Right atrium auricular region (tissue), 2 donors: ENCODE measurements around the gene HECTD1. TPM values are rescaled to one million over a fixed set of nuclear protein-coding genes. Genes with fewer than 3 reads are reported as not detected.

Source experiments
- DNase-seq: peaks from one replicate; pipeline ENCODE4 v3.0.0-alpha.2; 2019; ENCODE audit warnings: low spot score
- H3K27ac ChIP-seq, 2 donors: fragments of 200-600 bp; sonication (generic); 1 replicate in 1 of 2; 2 replicates in 1 of 2; pipeline ENCODE4 v1.5.1; 2016 to 2019
- H3K27me3 ChIP-seq, 2 donors: fragments of 200-600 bp; sonication (generic); one replicate each; pipeline versions ENCODE4 v1.5.1 to v1.6.0; 2017 to 2019
- H3K36me3 ChIP-seq: fragments of 200-600 bp; sonication (generic); one replicate; pipeline ENCODE4 v1.5.1; 2016
- H3K4me1 ChIP-seq, 2 donors: fragments of 200-600 bp; sonication (generic); one replicate each; pipeline versions ENCODE4 v1.5.1 to v1.6.0; 2017 to 2019
- H3K4me3 ChIP-seq, 2 donors: fragments of 200-600 bp; sonication (generic); 1 replicate in 1 of 2; 2 replicates in 1 of 2; pipeline ENCODE4 v1.5.1; 2017 to 2019; ENCODE audit warnings: mild to moderate bottlenecking in 1 of 2, moderate library complexity in 1 of 2
- H3K9me3 ChIP-seq, 2 donors: fragments of 200-600 bp; sonication (generic); one replicate each; pipeline ENCODE4 v1.5.1; 2019
- CTCF ChIP-seq, 2 donors: fragments of 200-600 bp; sonication (generic); IDR thresholded peaks; one replicate each; pipeline ENCODE4 v1.5.1; 2019; ENCODE audit warnings: antibody characterized with exemption in 2 of 2
- total RNA-seq, 2 donors: library from RNA; depleted of rRNA; stranded (reverse); fragments of >200 nt; gene quantifications; one replicate each; pipeline ENCODE4 v1.1.0, GENCODE V29; 2016

The HECTD1 gene
- total RNA-seq, 2 donors from 2014 or later: 130 to 145 TPM

- peak; percentile 93 for DNase-seq
- H3K4me3 ChIP-seq: peak overlapping the region in 1 of 2 donors; percentile 5
- no peak for TF ChIP-seq CTCF (IDR thresholded peaks at IDR 0.05)
- peaks cover 0 to 10% of the 10 kb centered on the region in 2 donors for H3K4me1 ChIP-seq
- H3K36me3 ChIP-seq: no peaks in the 10 kb centered on the region
- no peaks in the 10 kb centered on the region for H3K9me3 ChIP-seq
- H3K27ac ChIP-seq: peak overlapping the region; percentile 63 to 77
- no peaks in the 10 kb centered on the region for H3K27me3 ChIP-seq
Measured at GRCh38 chr14:31229638-31230572, 22.3 kb upstream of the HECTD1 start.

- DNase-seq: no peak
- TF ChIP-seq CTCF (IDR thresholded peaks at IDR 0.05): no peak
- peak overlapping the region; percentile 48 to 77 for H3K27ac ChIP-seq
- H3K27me3 ChIP-seq: no peaks in the 10 kb centered on the region
- H3K9me3 ChIP-seq: no peaks in the 10 kb centered on the region
- H3K4me3 ChIP-seq: no peak overlapping the region
- H3K36me3 ChIP-seq: no peaks in the 10 kb centered on the region
- peaks cover 0 to 10% of the 10 kb centered on the region in 2 donors for H3K4me1 ChIP-seq
Measured at GRCh38 chr14:31229009-31229408, 21.4 kb upstream of the HECTD1 start.

- Histone ChIP-seq H3K27ac (peak overlapping the region in 1 of 2 donors; percentile 77), H3K4me1 (peaks cover 0 to 10% of the 10 kb centered on the region in 2 donors), H3K36me3 (no peaks in the 10 kb centered on the region), H3K4me3 (no peak overlapping the region), H3K27me3 (no peaks in the 10 kb centered on the region), H3K9me3 (no peaks in the 10 kb centered on the region)
- TF ChIP-seq CTCF (IDR thresholded peaks at IDR 0.05): no peak
- no peak for DNase-seq
Measured at GRCh38 chr14:31228533-31228932, 20.9 kb upstream of the HECTD1 start.

- DNase-seq: no peak
- Histone ChIP-seq H3K4me3 (no peak overlapping the region), H3K9me3 (no peaks in the 10 kb centered on the region), H3K27me3 (no peaks in the 10 kb centered on the region), H3K27ac (no peak overlapping the region), H3K4me1 (peaks cover 0 to 5% of the 10 kb centered on the region in 2 donors), H3K36me3 (no peaks in the 10 kb centered on the region)
- no peak for TF ChIP-seq CTCF (IDR thresholded peaks at IDR 0.05)
Measured at GRCh38 chr14:31224808-31225207, 17.2 kb upstream of the HECTD1 start.

- no peak for TF ChIP-seq CTCF (IDR thresholded peaks at IDR 0.05)
- Histone ChIP-seq H3K4me3 (no peak overlapping the region), H3K9me3 (no peaks in the 10 kb centered on the region), H3K27me3 (no peaks in the 10 kb centered on the region), H3K27ac (no peak overlapping the region), H3K4me1 (no peaks in the 10 kb centered on the region), H3K36me3 (no peaks in the 10 kb centered on the region)
- DNase-seq: no peak
Measured at GRCh38 chr14:31223331-31223730, 15.7 kb upstream of the HECTD1 start.
